ENCODE measurements around the gene OR52N4. TPM values are rescaled to one million over a fixed set of nuclear protein-coding genes. Genes with fewer than 3 reads are reported as not detected.

The OR52N4 gene
- total and polyA plus RNA-seq, 9 of the 15 experiments (the other 6 are each of a cell fraction or from before 2014, with no cell fraction given) = not detected

DNA sequence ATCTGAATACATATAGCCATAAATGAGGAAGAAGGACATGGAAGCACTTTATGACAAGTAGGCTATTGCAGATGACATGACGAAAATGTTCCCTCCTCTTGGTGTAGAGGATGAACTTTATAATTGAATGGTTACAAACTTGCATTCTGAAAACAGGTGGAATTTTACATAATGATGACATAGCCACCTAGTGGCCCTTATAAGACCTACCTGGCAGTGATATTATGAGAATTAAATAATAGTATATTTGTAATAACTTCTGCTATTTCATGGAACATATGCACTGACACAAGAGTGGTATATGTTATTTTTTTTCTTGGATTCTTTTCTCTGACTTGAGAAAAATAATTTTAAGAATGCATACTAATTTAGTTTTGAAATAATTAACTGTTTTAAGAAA, 41.5 kb upstream of the OR52N4 start (continued):
- TF ChIP-seq, protein P1, sequence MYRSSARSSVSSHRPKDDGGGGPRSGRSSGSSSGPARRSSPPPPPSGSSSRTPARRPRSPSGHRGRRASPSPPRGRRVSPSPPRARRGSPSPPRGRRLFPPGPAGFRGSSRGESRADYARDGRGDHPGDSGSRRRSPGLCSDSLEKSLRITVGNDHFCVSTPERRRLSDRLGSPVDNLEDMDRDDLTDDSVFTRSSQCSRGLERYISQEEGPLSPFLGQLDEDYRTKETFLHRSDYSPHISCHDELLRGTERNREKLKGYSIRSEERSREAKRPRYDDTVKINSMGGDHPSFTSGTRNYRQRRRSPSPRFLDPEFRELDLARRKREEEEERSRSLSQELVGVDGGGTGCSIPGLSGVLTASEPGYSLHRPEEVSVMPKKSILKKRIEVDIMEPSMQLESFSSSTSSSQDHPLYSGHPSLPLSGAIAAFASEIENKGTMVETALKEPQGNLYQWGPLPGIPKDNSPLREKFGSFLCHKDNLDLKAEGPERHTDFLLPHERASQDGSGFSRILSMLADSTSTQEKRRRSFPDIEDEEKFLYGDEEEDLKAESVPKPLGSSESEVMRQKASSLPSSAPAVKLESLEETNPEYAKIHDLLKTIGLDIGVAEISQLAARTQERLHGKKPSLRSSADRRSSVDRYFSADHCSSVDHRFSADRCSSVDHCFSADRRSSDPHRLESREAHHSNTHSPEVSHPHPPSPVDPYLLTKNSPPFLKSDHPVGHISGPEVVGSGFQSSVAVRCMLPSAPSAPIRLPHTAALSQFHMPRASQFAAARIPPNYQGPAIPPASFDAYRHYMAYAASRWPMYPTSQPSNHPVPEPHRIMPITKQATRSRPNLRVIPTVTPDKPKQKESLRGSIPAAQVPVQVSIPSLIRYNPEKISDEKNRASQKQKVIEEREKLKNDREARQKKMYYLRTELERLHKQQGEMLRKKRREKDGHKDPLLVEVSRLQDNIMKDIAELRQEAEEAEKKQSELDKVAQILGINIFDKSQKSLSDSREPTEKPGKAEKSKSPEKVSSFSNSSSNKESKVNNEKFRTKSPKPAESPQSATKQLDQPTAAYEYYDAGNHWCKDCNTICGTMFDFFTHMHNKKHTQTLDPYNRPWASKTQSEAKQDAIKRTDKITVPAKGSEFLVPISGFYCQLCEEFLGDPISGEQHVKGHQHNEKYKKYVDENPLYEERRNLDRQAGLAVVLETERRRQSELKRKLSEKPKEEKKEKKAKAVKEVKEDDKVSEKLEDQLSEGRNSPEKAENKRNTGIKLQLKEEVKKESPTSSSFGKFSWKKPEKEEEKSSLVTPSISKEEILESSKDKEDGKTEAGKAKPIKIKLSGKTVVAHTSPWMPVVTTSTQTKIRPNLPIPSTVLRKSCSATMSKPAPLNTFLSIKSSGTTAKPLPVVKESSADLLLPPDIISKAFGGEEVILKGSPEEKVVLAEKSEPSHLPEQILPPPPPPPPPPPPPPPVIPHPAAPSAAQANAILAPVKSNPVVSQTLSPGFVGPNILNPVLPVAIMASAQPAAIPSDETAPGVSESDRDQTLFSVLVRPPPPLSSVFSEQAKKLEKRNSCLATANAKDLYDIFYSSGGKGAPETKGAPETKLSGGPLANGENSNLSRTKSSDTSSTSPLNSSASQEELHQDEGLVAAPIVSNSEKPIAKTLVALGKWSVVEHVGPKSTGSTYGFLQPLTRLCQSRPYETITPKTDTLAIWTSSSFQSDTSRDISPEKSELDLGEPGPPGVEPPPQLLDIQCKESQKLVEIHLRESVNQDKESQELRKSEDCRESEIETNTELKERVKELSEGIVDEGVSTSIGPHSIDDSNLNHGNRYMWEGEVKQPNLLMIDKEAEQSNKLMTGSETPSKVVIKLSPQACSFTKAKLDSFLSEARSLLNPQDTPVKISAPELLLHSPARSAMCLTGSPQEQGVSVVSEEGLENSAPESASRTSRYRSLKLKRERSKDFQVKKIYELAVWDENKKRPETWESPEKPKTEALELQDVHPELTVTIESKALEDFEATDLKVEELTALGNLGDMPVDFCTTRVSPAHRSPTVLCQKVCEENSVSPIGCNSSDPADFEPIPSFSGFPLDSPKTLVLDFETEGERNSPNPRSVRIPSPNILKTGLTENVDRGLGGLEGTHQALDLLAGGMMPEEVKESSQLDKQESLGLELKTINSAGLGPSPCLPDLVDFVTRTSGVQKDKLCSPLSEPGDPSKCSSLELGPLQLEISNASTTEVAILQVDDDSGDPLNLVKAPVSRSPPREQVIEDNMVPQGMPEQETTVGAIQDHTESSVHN (IDR thresholded peaks at IDR 0.05; ENCODE audit: borderline replicate concordance in 1 of 2, low read depth in 1 of 2) = no peak
- TF ChIP-seq ZKSCAN3 (CRISPR knock-in tag; IDR thresholded peaks at IDR 0.05) (no peak), ZFP30 (CRISPR knock-in tag; IDR thresholded peaks at IDR 0.05; ENCODE audit: borderline replicate concordance) (no peak), ZNF551 (CRISPR knock-in tag; IDR thresholded peaks at IDR 0.05) (no peak)
- TF ChIP-seq, protein P2, sequence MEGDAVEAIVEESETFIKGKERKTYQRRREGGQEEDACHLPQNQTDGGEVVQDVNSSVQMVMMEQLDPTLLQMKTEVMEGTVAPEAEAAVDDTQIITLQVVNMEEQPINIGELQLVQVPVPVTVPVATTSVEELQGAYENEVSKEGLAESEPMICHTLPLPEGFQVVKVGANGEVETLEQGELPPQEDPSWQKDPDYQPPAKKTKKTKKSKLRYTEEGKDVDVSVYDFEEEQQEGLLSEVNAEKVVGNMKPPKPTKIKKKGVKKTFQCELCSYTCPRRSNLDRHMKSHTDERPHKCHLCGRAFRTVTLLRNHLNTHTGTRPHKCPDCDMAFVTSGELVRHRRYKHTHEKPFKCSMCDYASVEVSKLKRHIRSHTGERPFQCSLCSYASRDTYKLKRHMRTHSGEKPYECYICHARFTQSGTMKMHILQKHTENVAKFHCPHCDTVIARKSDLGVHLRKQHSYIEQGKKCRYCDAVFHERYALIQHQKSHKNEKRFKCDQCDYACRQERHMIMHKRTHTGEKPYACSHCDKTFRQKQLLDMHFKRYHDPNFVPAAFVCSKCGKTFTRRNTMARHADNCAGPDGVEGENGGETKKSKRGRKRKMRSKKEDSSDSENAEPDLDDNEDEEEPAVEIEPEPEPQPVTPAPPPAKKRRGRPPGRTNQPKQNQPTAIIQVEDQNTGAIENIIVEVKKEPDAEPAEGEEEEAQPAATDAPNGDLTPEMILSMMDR (IDR thresholded peaks at IDR 0.05 in 2 of 3, conservative IDR thresholded peaks at IDR 0.05 in 1 of 3; ENCODE audit: insufficient read depth in 2 of 3, low read depth in 1 of 3, low read length in 3 of 3) = peak in 2 of 3 experiments; percentile 18 to 53; a peak in 3 of 6 replicates
- TF ChIP-seq, protein P3, sequence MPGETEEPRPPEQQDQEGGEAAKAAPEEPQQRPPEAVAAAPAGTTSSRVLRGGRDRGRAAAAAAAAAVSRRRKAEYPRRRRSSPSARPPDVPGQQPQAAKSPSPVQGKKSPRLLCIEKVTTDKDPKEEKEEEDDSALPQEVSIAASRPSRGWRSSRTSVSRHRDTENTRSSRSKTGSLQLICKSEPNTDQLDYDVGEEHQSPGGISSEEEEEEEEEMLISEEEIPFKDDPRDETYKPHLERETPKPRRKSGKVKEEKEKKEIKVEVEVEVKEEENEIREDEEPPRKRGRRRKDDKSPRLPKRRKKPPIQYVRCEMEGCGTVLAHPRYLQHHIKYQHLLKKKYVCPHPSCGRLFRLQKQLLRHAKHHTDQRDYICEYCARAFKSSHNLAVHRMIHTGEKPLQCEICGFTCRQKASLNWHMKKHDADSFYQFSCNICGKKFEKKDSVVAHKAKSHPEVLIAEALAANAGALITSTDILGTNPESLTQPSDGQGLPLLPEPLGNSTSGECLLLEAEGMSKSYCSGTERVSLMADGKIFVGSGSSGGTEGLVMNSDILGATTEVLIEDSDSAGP (CRISPR knock-in tag; IDR thresholded peaks at IDR 0.05) = no peak
